Stimulated activated CD4-positive, alpha-beta T cell treated with anti-CD3 and anti-CD28 coated beads, Interleukin-2, amount 100 ng/mL, for 4 hours (primary cell): ENCODE results near the gene CEACAM16.
"Not testable (repeated sequence)": the region's sequence is repeated elsewhere in the genome, so short reads cannot be mapped to it uniquely, and the experiment has no call there.

ENCODE experiments used
- DNase-seq: peaks from one replicate; pipeline ENCODE4 v3.0.0-alpha.2; 2020; ENCODE audit warnings: low read depth

Gene CEACAM16

DNA sequence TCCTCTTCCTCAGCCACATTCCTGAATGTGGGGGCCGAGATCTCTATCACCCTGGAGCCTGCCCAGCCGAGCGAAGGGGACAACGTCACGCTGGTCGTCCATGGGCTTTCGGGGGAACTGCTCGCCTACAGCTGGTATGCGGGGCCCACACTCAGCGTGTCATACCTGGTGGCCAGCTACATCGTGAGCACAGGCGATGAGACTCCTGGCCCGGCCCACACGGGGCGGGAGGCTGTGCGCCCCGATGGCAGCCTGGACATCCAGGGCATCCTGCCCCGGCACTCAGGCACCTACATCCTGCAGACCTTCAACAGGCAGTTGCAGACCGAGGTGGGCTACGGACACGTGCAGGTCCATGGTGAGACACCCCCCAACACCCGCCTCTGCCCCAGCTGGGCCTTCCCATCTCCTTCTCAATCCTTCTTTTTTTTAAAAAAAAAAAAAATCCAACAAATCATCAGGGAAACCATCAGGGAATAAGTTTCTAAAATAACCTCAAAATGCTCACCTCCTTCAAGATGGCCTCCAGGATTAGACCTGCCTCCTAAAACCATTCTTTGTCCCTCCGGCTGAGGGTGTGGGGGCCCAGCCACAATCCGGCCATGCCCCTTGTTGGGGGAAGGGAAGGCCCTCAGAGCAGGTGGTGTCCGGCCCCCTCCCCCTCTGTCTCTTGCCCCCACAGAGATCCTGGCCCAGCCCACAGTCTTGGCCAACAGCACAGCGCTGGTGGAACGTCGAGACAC is 4.6 kb downstream of the CEACAM16 start:
- DNase-seq = no peak

DNA sequence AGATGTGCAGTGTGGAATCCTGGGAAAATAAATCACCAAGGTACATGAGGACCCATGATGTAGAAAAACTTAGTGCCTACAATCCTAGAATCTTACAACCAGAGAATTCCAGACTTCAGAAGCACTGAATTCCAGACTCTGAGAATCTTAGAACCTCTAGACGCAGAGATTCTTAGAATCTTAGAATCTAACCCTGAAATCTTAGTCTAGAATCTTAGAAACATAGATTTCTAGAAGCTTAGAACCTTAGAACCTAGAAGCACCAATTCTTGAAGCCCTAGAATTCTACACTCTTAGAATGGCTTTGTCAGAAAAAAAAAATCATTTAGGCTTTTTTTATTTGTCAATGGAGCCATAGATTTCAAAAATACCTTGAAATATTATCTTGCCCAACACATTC is 6.0 kb downstream of the CEACAM16 start:
- DNase-seq = no peak

DNA sequence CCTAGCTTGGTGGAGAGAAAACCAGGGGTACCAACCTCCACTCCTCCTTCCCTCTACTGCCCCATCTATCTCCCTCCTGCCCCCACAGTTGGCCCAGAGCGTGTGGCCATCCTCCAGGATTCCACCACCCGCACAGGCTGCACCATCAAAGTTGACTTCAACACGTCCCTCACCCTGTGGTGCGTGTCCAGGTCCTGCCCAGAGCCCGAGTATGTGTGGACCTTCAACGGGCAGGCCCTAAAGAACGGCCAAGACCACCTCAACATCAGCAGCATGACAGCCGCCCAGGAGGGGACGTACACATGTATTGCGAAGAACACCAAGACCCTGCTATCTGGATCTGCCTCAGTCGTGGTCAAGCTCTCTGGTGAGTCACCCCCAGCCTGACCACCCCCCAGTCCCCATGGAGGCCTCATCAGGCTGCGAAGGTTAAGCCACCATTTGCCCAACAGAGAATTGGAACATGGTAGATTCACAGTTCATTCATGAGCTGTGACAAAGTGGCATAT is 6.6 kb downstream of the CEACAM16 start:
- no peak for DNase-seq

DNA sequence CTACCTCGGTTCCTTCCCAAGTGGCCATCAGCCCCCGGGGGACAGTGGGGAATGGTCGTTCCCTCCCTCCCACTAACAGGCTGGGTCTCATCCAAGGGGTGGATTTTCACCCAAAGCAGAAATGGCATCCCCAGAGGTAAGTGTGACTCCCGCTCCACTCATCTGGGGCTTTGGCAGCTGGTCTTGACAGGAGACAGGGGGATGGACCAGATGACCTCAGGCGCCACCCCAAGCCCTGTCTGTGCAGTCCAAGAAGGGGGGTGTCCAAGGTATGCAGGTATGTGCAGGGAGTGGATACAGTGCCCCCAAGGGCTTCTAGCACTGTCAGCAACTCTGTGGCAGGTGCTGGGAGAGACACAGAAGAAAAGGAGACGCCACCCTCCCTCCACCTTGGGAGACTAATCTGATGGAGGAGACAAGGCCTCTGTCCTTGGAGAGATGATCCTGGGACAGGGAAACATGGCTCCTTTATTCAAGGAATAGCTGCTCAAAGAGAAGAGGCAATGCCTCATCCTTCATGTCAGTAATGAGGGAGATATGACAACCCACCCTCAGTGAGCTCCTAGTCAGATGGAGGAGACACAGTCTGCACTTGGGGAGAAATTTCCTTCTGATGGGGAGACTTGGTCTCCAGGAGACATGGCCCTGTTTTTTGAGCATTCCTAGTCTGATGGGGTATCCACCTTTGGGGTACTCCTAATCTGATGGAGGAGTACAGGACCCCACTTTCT is 7.7 kb downstream of the CEACAM16 start:
- DNase-seq = no peak

DNA sequence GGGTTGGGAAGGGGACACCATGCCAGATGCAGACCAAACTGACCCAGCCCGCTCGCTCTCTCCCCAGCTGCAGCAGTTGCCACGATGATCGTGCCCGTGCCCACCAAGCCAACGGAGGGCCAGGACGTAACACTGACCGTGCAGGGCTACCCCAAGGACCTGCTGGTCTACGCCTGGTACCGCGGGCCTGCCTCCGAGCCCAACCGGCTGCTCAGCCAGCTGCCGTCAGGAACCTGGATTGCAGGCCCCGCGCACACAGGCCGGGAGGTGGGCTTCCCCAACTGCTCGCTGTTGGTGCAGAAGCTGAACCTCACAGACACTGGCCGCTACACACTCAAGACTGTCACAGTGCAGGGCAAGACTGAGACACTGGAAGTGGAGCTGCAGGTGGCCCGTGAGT is 8.8 kb downstream of the CEACAM16 start:
- DNase-seq = no peak

DNA sequence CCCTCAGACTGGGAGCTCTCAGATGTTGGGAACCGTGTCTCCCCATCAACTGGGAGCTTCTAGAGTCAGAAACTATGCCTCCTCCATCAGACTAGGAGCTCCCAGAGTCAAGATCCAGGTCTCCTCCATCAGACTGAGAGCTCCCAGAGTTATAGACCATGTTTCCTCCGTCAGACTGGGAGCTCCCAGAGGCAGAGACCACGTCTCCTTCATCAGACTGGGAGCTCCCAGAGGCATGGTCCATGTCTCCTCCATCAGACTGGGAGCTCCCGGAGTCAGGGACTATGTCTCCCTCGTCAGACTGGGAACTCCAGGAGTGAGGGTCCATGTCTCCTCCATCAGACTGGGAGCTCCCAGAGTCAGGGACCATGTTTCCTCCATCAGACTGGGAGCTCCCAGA is 10.0 kb downstream of the CEACAM16 start:
- DNase-seq = no peak

DNA sequence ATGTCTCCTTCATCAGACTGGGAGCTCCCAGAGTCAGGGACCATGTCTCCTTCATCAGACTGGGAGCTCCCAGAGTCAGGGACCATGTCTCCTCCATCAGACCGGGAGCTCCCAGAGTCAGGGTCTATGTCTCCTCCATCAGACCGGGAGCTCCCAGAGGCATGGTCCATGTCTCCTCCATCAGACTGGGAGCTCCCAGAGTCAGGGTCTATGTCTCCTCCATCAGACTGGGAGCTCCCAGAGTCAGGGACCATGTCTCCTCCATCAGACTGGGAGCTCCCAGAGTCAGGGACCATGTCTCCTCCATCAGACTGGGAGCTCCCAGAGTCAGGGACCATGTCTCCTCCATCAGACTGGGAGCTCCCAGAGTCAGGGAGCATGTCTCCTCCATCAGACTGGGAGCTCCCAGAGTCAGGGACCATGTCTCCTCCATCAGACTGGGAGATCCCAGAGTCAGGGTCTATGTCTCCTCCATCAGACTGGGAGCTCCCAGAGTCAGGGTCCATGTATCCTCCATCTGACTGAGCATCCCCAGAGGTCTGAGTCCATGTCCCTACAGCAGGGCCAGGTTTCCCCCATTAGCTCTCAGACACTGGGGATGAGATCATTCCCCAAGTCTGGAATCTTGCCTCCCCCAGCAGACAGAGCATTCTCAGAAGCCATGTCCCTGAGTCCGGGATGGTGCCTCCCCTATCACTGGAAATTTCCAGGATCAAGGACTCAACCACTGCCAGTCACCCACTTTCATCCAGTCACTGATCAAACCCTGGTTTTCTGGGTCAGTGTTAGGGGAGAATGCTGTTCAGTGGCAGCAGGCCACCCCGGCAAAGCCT is 10.7 kb downstream of the CEACAM16 start:
- DNase-seq = not testable (repeated sequence)

DNA sequence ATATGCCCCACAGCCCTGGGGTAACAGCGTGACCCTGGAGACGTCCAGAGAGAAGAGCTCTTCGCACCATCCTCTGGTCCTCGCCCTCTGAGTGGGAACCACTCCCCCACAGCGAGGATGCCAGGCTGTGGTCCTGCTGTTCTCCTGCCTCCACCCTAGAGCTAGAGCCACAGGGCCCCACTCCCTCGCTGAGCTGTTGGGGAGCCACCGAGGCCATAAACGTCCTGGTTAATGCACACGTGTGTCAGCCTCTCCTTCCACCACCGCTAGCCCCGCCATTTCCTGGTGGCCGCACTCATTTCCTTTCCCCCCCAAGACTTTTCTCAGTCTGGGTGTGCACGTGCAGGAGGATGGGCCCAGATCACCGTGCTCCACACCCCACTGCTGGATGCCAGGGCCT is 11.5 kb downstream of the CEACAM16 start:
- no peak for DNase-seq

DNA sequence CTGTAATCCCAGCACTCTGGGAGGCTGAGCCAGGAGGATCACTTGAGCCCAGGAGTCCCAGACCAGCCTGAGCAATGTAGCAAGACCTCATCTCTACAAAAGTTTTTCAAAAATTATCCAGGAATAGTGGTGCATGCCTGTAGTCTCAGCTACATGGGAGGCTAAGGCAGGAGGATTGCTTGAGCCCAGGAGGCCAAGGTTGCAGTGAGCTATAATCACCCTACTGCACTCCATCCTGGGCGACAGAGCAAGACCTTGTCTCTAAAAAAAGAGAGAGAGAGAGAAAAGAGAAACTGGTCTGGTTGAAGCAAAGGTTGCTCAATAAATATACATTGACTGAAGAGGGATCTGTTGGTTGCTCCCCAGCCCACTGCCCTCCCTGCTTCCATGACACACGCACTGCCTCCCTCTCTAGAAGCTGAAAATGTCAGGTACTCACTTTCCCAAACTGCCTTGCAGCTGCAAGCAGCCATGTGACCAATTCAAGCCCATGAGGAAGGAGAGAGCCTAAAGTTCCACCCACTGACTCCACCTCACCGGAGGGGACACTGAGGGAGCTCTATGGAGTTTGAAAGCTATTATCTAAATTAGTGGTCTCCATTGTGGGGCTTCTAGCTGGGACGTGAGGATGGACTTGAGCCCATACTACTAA is 14.0 kb downstream of the CEACAM16 start:
- no peak for DNase-seq

DNA sequence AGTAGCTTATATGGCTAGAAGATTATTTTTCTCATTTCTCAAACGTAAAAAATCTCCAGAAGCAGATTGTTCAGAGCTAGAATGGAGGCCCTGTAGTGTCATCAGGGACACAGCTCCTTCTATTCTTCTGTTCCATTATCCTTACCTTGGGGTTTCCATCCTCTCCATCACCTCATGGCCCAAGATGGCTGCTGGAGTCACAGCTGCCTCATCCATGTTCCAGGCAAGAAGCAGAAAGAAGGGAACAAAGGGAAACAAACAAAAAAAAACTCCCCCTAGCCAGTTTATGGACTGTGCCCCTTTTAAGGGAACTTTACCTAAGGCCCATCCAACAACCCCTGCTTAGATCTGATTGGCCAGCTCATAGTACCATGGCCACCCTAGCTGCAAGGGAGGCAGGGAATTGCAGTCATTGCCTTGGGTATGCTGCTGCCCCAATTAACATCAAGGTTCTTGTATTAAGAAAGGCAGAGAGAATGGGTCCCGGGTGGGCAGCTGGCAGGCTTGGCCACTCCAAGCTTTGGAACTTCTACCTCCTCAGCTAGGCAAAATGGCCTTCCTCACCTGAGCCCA is 15.7 kb downstream of the CEACAM16 start:
- no peak for DNase-seq

DNA sequence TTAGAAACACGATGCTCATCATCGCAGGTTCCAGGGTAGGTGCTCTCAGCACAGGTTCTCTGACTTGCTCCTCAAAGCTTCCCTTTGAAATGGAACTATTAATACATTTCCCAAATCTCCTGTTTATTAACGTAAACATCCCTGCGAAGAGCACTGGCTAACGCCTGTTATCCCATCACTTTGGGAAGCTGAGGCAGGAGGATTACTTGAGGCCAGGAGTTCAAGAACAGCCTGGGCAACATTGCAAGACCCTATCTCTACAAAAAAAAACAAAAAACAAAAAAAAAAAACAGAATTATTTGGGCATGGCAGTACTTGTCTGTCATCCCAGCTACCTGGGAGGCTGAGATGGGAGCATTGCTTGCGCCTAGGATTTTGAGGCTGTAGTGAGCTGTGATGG is 18.7 kb downstream of the CEACAM16 start:
- DNase-seq = no peak

DNA sequence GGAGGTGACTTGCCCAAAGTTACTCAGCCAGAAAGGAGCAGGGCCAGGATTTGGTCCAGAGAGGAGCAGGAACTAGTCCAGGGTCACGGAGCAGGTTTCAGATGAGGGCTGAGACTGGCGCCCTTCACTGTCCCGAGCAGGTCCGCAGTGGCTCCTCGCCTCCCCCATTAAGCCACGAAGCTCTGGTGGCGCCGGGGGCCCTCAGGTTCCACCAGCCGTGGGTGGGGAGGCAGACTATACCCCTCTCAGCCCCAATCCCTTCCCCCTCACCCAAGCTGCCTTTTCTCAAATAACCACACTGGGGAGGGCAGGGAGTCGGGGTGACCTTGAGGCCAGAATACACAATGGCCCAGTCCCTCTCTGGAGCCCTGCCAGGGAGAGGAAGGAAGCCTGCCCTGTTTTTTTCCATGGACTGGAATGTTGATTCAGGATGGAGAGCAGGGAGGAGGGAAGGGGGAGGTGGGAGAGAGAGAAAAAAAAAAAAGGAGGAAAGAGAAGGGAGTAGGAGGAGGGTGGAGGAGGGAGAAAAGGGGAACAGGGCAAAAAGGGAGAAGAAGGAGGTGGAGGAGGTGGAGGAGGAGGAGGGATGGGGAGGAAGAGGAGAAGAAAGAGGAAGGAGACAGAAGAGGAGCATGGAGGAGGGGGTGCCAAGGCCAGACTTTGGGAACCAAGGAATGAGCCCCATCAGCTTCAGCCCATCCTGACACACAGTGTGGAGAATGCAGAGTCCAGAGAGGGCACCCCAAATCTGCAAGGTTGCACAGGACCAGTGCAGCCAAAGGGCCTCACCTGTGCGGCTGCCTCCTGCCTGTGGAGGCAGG is 19.7 kb downstream of the CEACAM16 start:
- no peak for DNase-seq

DNA sequence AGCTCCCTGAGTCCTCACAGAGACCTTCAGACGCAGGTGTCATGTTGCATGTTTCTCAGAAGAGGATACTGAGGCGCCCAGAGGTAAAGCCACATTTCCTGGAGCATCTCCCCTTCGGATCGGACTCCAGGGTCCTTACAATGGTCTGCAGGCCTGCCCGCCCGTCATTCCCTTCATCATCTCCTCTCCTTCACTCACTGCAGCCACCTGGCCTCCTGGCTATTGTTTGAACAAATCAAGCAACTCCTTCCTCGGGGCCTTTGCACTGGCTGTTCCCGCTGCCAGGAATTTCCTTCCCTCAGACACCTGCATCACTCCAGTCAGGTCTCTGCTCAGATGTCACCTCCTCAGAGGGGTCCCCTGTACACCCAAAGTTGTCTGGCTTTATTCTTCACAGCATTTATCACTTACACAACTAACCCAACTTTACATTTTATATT is 20.3 kb downstream of the CEACAM16 start:
- DNase-seq = no peak

DNA sequence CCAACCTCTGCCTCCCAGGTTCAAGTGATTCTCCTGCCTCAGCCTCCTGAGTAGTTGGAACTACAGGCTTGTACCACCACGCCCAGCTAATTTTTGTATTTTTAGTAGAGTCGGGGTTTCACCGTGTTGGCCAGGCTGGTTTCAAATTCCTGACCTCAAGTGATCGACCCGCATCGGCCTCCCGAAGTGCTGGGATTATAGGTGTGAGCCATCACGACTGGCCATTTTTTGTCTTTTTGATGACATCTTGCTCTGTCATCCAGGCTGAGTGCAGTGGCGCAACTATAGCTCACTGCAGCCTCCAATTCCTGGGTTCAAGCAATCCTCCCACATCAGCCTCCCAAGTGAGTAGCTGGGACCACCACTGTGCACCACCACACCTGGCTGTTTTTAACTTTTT is 21.4 kb downstream of the CEACAM16 start:
- not testable (repeated sequence) for DNase-seq

DNA sequence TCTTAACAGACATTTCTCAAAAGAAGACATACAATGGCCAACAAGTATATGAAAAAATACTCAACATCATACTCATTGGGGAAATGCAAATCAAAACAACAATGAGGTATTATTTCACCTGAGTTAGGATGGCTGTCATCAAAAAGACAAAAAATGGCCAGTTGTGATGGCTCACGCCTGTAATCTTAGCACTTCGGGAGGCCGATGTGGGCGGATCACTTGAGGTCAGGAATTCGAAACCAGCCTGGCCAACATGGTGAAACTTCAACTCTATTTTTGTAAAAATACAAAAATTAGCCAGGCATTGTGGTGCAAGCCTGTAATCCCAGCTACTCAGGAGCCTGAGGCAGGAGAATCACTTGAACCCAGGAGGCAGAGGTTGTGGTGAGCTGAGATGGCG is 22.0 kb downstream of the CEACAM16 start:
- DNase-seq = no peak

DNA sequence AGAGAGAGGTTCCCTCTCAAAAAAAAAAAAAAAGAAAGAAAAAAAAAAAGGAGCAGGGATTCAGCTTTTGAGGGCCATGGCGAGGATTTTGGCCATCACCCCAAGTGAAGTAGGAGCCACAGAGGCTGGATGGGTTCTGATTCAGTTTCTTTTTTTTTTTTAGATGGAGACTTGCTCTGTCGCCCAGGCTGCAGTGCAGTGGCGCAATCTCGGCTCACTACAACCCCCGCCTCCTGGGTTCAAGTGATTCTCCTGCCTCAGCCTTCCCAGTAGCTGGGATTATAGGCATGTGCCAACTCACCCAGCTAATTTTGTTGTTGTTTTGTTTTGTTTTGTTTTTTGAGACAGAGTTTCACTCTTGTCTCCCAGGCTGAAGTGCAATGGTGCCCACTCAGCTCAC is 22.4 kb downstream of the CEACAM16 start:
- DNase-seq = not testable (repeated sequence)

DNA sequence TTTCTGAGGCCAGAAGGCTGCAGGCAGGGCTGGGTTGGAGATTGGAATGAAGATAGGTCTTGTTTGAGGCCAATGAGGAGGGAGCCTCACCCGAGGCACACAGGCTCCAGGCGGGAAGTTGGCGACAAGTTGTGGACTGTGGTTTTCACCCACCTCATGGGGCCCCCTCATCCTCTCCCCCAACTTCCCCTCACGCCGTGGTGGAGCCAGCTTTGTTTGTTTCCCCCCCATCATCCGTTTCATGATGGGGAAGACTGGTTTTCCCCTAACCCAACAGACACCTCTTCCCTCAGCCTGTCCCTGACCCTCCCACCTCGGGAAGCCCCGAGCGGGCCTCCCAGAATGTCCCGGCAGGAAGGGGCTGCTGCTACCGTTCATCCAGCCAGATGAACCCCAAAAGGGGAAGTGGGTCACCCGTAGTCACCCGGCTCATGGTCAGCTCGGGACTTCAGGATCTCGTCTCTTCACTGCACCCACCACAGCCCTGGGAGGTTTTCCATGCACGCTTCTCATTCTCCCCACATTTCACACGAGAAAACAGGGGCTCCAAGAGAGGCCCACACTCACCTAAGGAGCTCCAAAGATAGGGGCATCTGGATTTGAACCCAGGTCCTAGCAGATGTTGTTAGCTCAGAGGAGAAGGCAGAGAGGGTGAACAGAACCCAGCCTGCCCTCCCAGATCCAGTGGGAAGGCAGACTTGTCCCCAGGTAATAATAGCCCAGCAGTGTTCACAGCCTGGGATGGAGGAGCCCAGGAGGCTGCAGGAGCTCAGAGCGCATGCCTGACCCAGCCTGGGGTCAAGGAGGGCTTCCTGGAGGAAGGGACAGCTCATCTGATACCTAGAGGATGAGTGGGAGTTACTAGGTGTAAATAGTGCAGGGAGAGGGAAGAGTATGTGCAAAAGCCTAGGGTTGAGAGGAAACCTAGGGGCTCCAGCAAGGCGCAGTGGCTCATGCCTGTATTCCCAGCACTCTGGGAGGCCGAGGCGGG is 23.5 kb downstream of the CEACAM16 start:
- no peak for DNase-seq

DNA sequence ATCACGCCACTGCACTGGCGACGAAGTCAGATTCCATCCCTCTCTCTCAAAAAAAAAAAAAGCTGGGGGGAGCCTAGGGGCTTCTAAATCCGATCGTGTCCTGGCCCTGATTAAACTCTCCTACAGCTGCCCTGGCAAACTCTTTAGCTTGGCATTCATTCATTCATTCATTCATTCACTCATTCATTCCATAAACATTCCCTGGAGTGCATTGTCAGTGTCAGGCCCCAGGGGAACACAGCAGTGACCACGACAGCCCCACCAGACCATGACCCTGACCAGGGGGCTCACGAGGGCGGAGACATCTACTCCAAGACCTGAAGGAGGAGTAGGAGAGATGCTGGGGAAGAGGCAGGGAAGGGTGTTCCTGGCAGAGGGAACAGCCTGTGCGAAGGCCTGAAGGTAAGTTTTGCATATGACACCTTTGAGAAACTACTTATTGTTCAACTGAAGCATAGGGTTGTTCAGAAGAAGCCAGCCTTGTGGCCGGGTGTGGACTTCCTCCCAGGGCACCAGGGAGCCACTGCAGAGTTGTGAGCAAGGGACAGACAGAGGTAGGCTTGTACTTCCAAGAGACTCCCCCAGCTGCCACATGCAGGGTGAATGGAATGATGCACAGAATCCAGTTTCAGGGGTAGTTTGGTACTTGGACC is 24.5 kb downstream of the CEACAM16 start:
- DNase-seq = no peak

DNA sequence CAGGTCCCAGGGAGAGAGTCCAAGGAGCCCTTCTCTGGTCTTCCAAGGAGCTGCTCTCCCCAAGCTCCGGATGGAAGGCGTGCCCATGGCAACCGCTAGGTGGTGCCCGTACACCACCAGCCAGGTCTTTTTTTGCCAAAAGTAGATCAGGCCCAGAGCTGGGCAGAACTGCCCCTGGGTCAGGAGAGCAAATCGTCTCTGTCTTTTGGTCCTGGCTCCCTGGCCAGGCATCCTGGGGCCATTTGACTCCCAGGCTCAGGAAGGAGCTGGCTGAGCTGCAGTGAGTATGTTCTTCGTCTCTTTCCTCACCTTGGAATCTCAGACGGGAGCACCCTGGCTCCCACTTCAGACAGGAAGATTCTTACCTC is 25.0 kb downstream of the CEACAM16 start:
- DNase-seq = peak; percentile 61
